Neural cell (in vitro differentiated cells): ENCODE measurements around the gene RBKS.

ENCODE experiments used
- EP300 ChIP-seq: fragments of 450-650 bp; conservative IDR thresholded peaks from 2 replicates; pipeline ENCODE4 v1.6.1; 2014; ENCODE audit warnings: antibody characterized with exemption, mild to moderate bottlenecking, moderate library complexity; ENCODE audit not compliant: poor library complexity, severe bottlenecking
- EZH2 ChIP-seq: fragments of 200-600, 300-800 bp; shearing (Covaris generic), sonication (generic); IDR thresholded peaks from 2 replicates; pipeline ENCODE4 v1.6.1; 2014; ENCODE audit warnings: antibody characterized with exemption, low read length, borderline replicate concordance, mild to moderate bottlenecking; ENCODE audit not compliant: insufficient read depth, poor library complexity, severe bottlenecking
- POLR2AphosphoS5 ChIP-seq: IDR thresholded peaks from 2 replicates; pipeline ENCODE4 v1.6.1; 2012
- RAD21 ChIP-seq: fragments of 450-650 bp; conservative IDR thresholded peaks from 2 replicates; pipeline ENCODE4 v1.6.1; 2014; ENCODE audit warnings: antibody characterized with exemption, mild to moderate bottlenecking, moderate library complexity
- SMC3 ChIP-seq: fragments of 450-650 bp; conservative IDR thresholded peaks from 2 replicates; pipeline ENCODE4 v1.6.1; 2014; ENCODE audit warnings: antibody characterized with exemption, mild to moderate bottlenecking, moderate library complexity; ENCODE audit not compliant: poor library complexity
- TF ChIP-seq, protein P1 (sequence below): fragments of 450-650 bp; IDR thresholded peaks from 2 replicates; pipeline ENCODE4 v1.5.1; 2014; ENCODE audit warnings: antibody characterized with exemption, mild to moderate bottlenecking, moderate library complexity; ENCODE audit not compliant: poor library complexity, severe bottlenecking
- TF ChIP-seq, protein P2 (sequence below): IDR thresholded peaks from 2 replicates; pipeline ENCODE4 v1.6.1; 2012; ENCODE audit warnings: borderline replicate concordance

DNA sequence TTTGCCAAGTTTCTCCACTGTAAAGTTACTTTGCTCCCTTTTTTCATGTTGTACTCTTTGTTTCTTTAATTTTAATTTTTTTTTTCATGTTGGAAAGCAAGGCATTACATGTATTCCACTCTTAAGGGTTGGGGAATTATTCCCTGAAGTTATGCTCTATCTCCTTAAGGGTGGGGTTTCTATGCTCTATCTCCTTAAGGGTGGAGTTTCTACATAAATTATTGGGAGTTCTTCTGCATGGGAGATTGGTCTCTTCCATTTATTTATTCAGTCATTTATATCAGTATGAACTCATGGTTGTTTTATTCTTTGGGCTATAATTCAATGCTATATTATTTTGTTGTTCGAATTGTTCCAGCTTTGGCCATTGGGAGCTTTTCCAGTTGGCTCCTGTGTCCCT is 107.5 kb downstream of the RBKS start:
- TF ChIP-seq, protein P1, sequence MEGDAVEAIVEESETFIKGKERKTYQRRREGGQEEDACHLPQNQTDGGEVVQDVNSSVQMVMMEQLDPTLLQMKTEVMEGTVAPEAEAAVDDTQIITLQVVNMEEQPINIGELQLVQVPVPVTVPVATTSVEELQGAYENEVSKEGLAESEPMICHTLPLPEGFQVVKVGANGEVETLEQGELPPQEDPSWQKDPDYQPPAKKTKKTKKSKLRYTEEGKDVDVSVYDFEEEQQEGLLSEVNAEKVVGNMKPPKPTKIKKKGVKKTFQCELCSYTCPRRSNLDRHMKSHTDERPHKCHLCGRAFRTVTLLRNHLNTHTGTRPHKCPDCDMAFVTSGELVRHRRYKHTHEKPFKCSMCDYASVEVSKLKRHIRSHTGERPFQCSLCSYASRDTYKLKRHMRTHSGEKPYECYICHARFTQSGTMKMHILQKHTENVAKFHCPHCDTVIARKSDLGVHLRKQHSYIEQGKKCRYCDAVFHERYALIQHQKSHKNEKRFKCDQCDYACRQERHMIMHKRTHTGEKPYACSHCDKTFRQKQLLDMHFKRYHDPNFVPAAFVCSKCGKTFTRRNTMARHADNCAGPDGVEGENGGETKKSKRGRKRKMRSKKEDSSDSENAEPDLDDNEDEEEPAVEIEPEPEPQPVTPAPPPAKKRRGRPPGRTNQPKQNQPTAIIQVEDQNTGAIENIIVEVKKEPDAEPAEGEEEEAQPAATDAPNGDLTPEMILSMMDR: no peak
- no peak for TF ChIP-seq EZH2
- TF ChIP-seq RAD21: no peak
- TF ChIP-seq POLR2AphosphoS5: no peak
- TF ChIP-seq SMC3: no peak
- TF ChIP-seq, protein P2, sequence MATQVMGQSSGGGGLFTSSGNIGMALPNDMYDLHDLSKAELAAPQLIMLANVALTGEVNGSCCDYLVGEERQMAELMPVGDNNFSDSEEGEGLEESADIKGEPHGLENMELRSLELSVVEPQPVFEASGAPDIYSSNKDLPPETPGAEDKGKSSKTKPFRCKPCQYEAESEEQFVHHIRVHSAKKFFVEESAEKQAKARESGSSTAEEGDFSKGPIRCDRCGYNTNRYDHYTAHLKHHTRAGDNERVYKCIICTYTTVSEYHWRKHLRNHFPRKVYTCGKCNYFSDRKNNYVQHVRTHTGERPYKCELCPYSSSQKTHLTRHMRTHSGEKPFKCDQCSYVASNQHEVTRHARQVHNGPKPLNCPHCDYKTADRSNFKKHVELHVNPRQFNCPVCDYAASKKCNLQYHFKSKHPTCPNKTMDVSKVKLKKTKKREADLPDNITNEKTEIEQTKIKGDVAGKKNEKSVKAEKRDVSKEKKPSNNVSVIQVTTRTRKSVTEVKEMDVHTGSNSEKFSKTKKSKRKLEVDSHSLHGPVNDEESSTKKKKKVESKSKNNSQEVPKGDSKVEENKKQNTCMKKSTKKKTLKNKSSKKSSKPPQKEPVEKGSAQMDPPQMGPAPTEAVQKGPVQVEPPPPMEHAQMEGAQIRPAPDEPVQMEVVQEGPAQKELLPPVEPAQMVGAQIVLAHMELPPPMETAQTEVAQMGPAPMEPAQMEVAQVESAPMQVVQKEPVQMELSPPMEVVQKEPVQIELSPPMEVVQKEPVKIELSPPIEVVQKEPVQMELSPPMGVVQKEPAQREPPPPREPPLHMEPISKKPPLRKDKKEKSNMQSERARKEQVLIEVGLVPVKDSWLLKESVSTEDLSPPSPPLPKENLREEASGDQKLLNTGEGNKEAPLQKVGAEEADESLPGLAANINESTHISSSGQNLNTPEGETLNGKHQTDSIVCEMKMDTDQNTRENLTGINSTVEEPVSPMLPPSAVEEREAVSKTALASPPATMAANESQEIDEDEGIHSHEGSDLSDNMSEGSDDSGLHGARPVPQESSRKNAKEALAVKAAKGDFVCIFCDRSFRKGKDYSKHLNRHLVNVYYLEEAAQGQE: no peak
- TF ChIP-seq EP300: no peak
